K562 (cell line): ENCODE results near the gene NCKAP1. TPM values are rescaled to one million over a fixed set of nuclear protein-coding genes. Genes with fewer than 3 reads are reported as not detected.

Experiments used
- CLOCK ChIP-seq: fragments of 250-450 bp; sonication (Bioruptor Pico); IDR thresholded peaks from 2 replicates; pipeline ENCODE4 v1.4.0; 2020; ENCODE audit warnings: mild to moderate bottlenecking, moderate library complexity, borderline replicate concordance
- E2F6 ChIP-seq, 2 experiments: IDR thresholded peaks; 2 replicates each; pipeline ENCODE4 v1.6.1; 2011; ENCODE audit warnings: borderline replicate concordance in 1 of 2, control low read depth in 1 of 2, low read depth in 1 of 2, low read length in 1 of 2, mild to moderate bottlenecking in 1 of 2, mixed read lengths in 1 of 2, moderate library complexity in 1 of 2; ENCODE audit not compliant: insufficient read depth in 1 of 2, insufficient read length in 1 of 2, poor library complexity in 1 of 2, severe bottlenecking in 1 of 2; ENCODE audit errors: extremely low read depth in 1 of 2
- GTF2A2 ChIP-seq: IDR thresholded peaks from 2 replicates; pipeline ENCODE4 v1.6.1; 2016; ENCODE audit warnings: mild to moderate bottlenecking, missing genetic modification characterization, missing compliant biosample characterization
- REST ChIP-seq, 2 experiments: fragments of 450-650 bp; formaldehyde crosslinking in 1 of 2; IDR thresholded peaks; 2 replicates each; pipeline versions ENCODE4 v1.4.0 to v1.6.1; 2014 to 2020; ENCODE audit warnings: mild to moderate bottlenecking in 2 of 2, borderline replicate concordance in 1 of 2, low read depth in 1 of 2
- SIN3A ChIP-seq, 2 experiments: fragments of 150-350 bp in 1 of 2; IDR thresholded peaks; 2 replicates each; pipeline ENCODE4 v1.6.1; 2011 to 2016; ENCODE audit warnings: borderline replicate concordance in 2 of 2, low read depth in 2 of 2, low read length in 2 of 2, mild to moderate bottlenecking in 2 of 2, moderate library complexity in 2 of 2; ENCODE audit not compliant: control insufficient read depth in 1 of 2
- ZNF174 ChIP-seq: fragments of 250-450 bp; sonication (Bioruptor Pico); IDR thresholded peaks from 2 replicates; pipeline ENCODE4 v1.4.0; 2020; ENCODE audit warnings: mild to moderate bottlenecking
- ZNF232 ChIP-seq: sonication (generic); formaldehyde crosslinking; IDR thresholded peaks from 2 replicates; pipeline ENCODE4 v1.8.0; 2022; ENCODE audit warnings: mild to moderate bottlenecking, missing genetic modification reagents
- polyA plus RNA-seq, 8 experiments: library from polyadenylated mRNA; depleted of rRNA in 4 of 8; stranded (reverse) in 5 of 8; unstranded in 3 of 8; fragments of >200 nt; fragmentation: Nextera tagmentation in 2 of 8; fragmentation: Illumina TruSeq in 1 of 8; extraction: Ambion mirVana in 2 of 8; extraction: Trizol in 1 of 8; gene quantifications; 2 replicates each; pipeline versions ENCODE4 v1.2.1 to v1.2.3, GENCODE V29; 2011 to 2014; ENCODE audit warnings: inconsistent platforms in 1 of 8, missing spikeins in 1 of 8
- total RNA-seq, 7 experiments: library from RNA; depleted of rRNA in 6 of 7; stranded (reverse); fragments of >200 nt in 6 of 7; fragmentation: Illumina TruSeq in 2 of 7; extraction: Trizol in 2 of 7; gene quantifications; 2 replicates each; pipeline versions ENCODE4 v1.2.1 to v1.2.3, GENCODE V29; 2011 to 2021; ENCODE audit warnings: low replicate concordance in 1 of 7

The NCKAP1 gene
- total and polyA plus RNA-seq, 9 of the 15 experiments (the other 6 are each of a cell fraction or from before 2014, with no cell fraction given), result 34.0 to 153 (median 88.7) TPM

GRCh38 chr2:183014005-183014404 lies 24.3 kb downstream of the NCKAP1 start (continued):
- TF ChIP-seq CLOCK (no peak), ZNF174 (CRISPR knock-in tag) (no peak), E2F6 (IDR thresholded peaks at IDR 0.05; ENCODE audit: borderline replicate concordance in 1 of 2, extremely low read depth in 1 of 2, insufficient read depth in 1 of 2, insufficient read length in 1 of 2, low read depth in 1 of 2, low read length in 1 of 2, poor library complexity in 1 of 2, severe bottlenecking in 1 of 2) (no peak), REST (IDR thresholded peaks at IDR 0.05; ENCODE audit: borderline replicate concordance) (no peak), REST (CRISPR knock-in tag; IDR thresholded peaks at IDR 0.05; ENCODE audit: low read depth) (no peak), GTF2A2 (tag) (no peak), SIN3A (IDR thresholded peaks at IDR 0.05; ENCODE audit: borderline replicate concordance in 2 of 2, control insufficient read depth in 1 of 2, low read depth in 2 of 2, low read length in 2 of 2) (no peak), ZNF232 (CRISPR knock-in tag) (no peak)
